Fibroblast of lung (primary cell): Measurements from ENCODE around the gene CSPG5.

Experiments used
- EZH2 ChIP-seq: IDR thresholded peaks from 2 replicates; pipeline ENCODE4 v1.5.1; 2012; ENCODE audit warnings: low read length, control low read depth, mild to moderate bottlenecking; ENCODE audit errors: missing control alignments
- TF ChIP-seq, protein P1 (sequence below), 2 donors: IDR thresholded peaks in 1 of 2; conservative IDR thresholded peaks in 1 of 2; 1 replicate in 1 of 2; 2 replicates in 1 of 2; pipeline ENCODE4 v1.5.1; 2011 to 2012; ENCODE audit warnings: low read length in 2 of 2, control low read depth in 1 of 2, inconsistent platforms in 1 of 2, low read depth in 1 of 2, mild to moderate bottlenecking in 1 of 2

DNA sequence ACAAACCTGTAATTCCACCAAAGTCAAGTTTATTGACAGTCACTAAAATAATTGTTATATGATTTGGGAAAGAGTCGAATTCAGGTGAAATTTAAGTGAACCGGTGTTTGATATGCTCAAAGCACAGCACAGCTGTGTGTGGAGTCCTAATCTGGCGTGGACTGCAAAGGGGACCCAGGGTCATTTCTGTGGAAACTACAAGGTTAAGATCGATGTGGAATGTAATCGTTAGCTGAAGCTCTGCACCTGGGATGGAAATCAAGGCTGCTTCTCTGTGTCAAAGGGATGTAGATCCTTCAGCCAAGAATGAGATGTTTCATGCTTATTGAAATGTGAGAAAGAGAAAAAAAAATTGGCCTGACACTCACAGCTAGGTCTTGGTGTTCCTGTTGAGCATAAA lies 63.6 kb downstream of the CSPG5 start:
- TF ChIP-seq, protein P1, sequence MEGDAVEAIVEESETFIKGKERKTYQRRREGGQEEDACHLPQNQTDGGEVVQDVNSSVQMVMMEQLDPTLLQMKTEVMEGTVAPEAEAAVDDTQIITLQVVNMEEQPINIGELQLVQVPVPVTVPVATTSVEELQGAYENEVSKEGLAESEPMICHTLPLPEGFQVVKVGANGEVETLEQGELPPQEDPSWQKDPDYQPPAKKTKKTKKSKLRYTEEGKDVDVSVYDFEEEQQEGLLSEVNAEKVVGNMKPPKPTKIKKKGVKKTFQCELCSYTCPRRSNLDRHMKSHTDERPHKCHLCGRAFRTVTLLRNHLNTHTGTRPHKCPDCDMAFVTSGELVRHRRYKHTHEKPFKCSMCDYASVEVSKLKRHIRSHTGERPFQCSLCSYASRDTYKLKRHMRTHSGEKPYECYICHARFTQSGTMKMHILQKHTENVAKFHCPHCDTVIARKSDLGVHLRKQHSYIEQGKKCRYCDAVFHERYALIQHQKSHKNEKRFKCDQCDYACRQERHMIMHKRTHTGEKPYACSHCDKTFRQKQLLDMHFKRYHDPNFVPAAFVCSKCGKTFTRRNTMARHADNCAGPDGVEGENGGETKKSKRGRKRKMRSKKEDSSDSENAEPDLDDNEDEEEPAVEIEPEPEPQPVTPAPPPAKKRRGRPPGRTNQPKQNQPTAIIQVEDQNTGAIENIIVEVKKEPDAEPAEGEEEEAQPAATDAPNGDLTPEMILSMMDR (conservative IDR thresholded peaks at IDR 0.05 in 1 of 2, IDR thresholded peaks at IDR 0.05 in 1 of 2; ENCODE audit: low read depth in 1 of 2, low read length in 2 of 2) = no peak
- TF ChIP-seq EZH2 = no peak
